ENCODE measurements around the gene PROM2. TPM values are rescaled to one million over a fixed set of nuclear protein-coding genes. Genes with fewer than 3 reads are reported as not detected.
A peak's percentile ranks its signal among the peaks of the same experiment; 100 is the strongest.

Gene PROM2
- total RNA-seq, 1 experiment from 2014 or later: 3.1 TPM

- H3K27ac Mint-ChIP-seq: peak overlapping the region in 2 of 3 experiments; percentile 64 to 65; a peak in 2 of 7 replicates
- Histone ChIP-seq H2BK12ac (ENCODE audit: insufficient read length, low read depth, low read length) (no peak overlapping the region), H3K4me1 (ENCODE audit: insufficient read depth, low read length) (no peaks in the 10 kb centered on the region; the same call in 1 of the 2 replicates), H3K14ac (ENCODE audit: insufficient read depth, low read length) (peak overlapping the region; percentile 70), H4K20me1 (ENCODE audit: control insufficient read depth, insufficient read depth, insufficient read length) (no peaks in the 10 kb centered on the region), H2BK15ac (ENCODE audit: low read depth, low read length) (no peak overlapping the region), H3K9me3 (ENCODE audit: control insufficient read depth, low read depth, low read length) (no peaks in the 10 kb centered on the region), H3K23ac (ENCODE audit: insufficient read length, low read depth, low read length) (no peak overlapping the region), H3K79me1 (ENCODE audit: insufficient read depth, low read depth, low read length, poor library complexity, severe bottlenecking) (no peaks in the 10 kb centered on the region), H3K27ac (ENCODE audit: insufficient read length, low read depth, low read length) (no peak overlapping the region), H2BK20ac (ENCODE audit: low read depth, low read length, poor library complexity, severe bottlenecking) (no peak overlapping the region), H3K4ac (ENCODE audit: low read depth, low read length) (no peak overlapping the region), H3K79me2 (ENCODE audit: insufficient read depth, low read length) (no peaks in the 10 kb centered on the region), H3T11ph (ENCODE audit: low read length) (no peak overlapping the region), H2BK5ac (ENCODE audit: insufficient read length, low read length) (no peak overlapping the region), H2BK120ac (ENCODE audit: low read depth, low read length, poor library complexity, severe bottlenecking) (no peak overlapping the region), H2AFZ (ENCODE audit: low read length) (no peak overlapping the region), H3K18ac (ENCODE audit: insufficient read length, low read depth, low read length) (no peak overlapping the region), H3K4me2 (ENCODE audit: insufficient read depth, insufficient read length, low read length) (no peak overlapping the region), H4K5ac (ENCODE audit: insufficient read length, low read depth, low read length) (no peak overlapping the region), H2AK5ac (ENCODE audit: insufficient read length, low read length) (no peak overlapping the region), H4K8ac (replicated peaks; ENCODE audit: insufficient read length, low read depth, low read length) (no peak overlapping the region), H3K56ac (ENCODE audit: insufficient read length, low read depth, low read length) (no peak overlapping the region), H3K9ac (ENCODE audit: extremely low read depth, insufficient read length, low read length) (no peak overlapping the region), H4K91ac (ENCODE audit: insufficient read length, low read depth, low read length) (no peak overlapping the region), H3K27me3 (ENCODE audit: insufficient read depth, low read length) (no peaks in the 10 kb centered on the region), H3K23me2 (ENCODE audit: insufficient read length, low read depth, low read length, poor library complexity, severe bottlenecking) (no peaks in the 10 kb centered on the region)
- H3K4me3 Mint-ChIP-seq: no peak overlapping the region
- no peak for TF ChIP-seq CTCF (conservative IDR thresholded peaks at IDR 0.05)
- no peaks in the 10 kb centered on the region for H3K27me3 Mint-ChIP-seq (ENCODE audit: low read depth)
- no peak for DNase-seq
- no peaks in the 10 kb centered on the region; a peak in 1 of 7 replicates for H3K36me3 Mint-ChIP-seq (ENCODE audit: insufficient read depth in 1 of 3, low read depth in 3 of 3)
- no CpG with 5 or more reads among the region's 22 CpGs for WGBS (ENCODE audit: extremely low coverage, insufficient read length, low lambda C conversion rate)
- H3K4me1 Mint-ChIP-seq: peaks cover 19 to 33% of the 10 kb centered on the region in 2 experiments
- no peaks in the 10 kb centered on the region for H3K9me3 Mint-ChIP-seq
These were observed 2.1 kb downstream of the PROM2 start for GRCh38 chr2:95276244-95276887.
